Choroid plexus epithelial cell (primary cell): ENCODE measurements around the gene TRA2B.

ENCODE experiments used
- DNase-seq: peaks from one replicate; pipeline ENCODE4 v3.0.0-alpha.2; 2010; ENCODE audit warnings: low read depth
- H3K4me3 ChIP-seq: 2 replicates; pipeline ENCODE4 v1.5.1; 2011; ENCODE audit warnings: low read depth, mild to moderate bottlenecking, control low read depth, low read length, moderate library complexity
- CTCF ChIP-seq: conservative IDR thresholded peaks from 2 replicates; pipeline ENCODE4 v1.5.1; 2011; ENCODE audit warnings: low read depth, mild to moderate bottlenecking, control low read depth, inconsistent platforms, low read length, moderate library complexity

Gene TRA2B

DNA sequence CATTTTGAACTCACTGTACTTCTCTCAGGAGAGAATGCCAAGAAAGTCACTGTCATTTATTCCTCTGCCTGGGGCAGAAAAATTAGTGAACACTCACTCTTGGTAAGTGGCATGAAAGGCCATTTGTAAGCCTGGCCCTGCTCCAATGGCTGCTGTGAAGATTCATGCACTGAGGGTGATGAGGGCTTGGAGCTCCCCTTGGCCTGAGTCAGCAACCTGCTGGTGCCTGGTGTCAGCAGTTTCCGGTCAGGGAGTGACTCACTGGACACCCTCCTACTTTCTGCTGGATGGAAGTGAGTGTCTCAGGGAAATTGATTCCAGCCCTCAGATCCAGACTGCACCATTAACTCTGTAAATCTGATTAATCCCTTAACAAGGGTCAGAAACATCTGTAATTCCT, 37.6 kb downstream of the TRA2B start:
- no peak overlapping the region for H3K4me3 ChIP-seq
- DNase-seq = peak; percentile 94
- TF ChIP-seq CTCF = no peak

GRCh38 chr3:185896636-185897035, 41.2 kb downstream of the TRA2B start:
- no peak for TF ChIP-seq CTCF
- DNase-seq = peak; percentile 43
- H3K4me3 ChIP-seq = no peak overlapping the region

- no peak for TF ChIP-seq CTCF
- no peak for DNase-seq
- H3K4me3 ChIP-seq = no peak overlapping the region
Observed at GRCh38 chr3:185887066-185887465, 50.7 kb downstream of the TRA2B start.

- TF ChIP-seq CTCF = no peak
- no peak for DNase-seq
- H3K4me3 ChIP-seq = no peak overlapping the region
Observed at GRCh38 chr3:185884641-185885040, 53.2 kb downstream of the TRA2B start.

DNA sequence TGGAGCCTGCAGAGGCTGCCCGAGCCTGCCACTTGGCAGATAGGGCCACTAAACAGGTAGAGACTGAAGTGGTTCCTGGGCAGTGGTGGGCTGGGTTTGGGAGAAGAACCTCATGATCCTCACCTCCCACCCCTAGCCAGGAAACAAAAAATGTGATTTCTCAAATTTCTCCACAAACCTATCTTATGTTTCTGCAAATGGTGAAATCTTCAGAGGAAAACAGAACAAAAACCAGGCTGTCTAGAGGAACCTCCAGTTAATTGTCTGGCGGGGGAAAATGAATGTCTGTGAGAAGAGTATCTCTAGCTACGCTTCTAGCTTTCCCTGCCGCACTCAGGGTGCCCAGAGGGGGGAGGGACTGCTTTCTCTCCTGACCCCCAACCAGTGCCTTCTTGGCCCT, 55.9 kb downstream of the TRA2B start:
- no peak for DNase-seq
- TF ChIP-seq CTCF = no peak
- no peak overlapping the region for H3K4me3 ChIP-seq

DNA sequence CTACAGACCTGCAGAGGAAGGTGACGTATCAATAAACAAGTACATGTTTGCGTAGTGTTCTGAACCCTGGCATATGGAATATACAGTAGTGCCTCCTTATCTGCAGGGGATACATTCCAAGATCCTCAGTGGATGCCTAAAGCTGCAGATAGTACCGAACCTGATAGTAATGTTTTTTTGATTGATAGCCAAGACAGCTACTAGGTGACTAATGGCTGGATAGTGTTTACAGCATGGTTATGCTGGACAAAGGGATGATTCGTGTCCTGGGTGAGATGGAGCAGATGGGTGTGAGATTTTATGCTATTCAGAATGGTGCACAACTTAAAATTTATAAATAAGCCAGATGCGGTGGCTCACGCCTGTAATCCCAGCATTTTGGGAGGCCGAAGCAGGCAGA, 57.2 kb downstream of the TRA2B start:
- no peak overlapping the region for H3K4me3 ChIP-seq
- TF ChIP-seq CTCF = no peak
- DNase-seq = no peak

- H3K4me3 ChIP-seq = no peak overlapping the region
- no peak for DNase-seq
- no peak for TF ChIP-seq CTCF
Observed at GRCh38 chr3:185878920-185879319, 58.9 kb downstream of the TRA2B start.
